UCSD-AML1 (cell line): ENCODE measurements around the gene PAX2.

Experiments
- DNase-seq: peaks from one replicate; lab custom pipeline; 2025; ENCODE audit not compliant: unreplicated experiment; lab: John Stamatoyannopoulos, UW

Gene PAX2

GRCh38 chr10:100749309-100750217 is 4.2 kb downstream of the PAX2 start:
- no peak for DNase-seq

- DNase-seq, result no peak
Measured at GRCh38 chr10:100750291-100751210, 5.2 kb downstream of the PAX2 start.

- DNase-seq, result no peak
Measured at GRCh38 chr10:100751211-100751933, 6.0 kb downstream of the PAX2 start.

GRCh38 chr10:100755821-100756220 is 10.4 kb downstream of the PAX2 start:
- DNase-seq, result no peak

- no peak for DNase-seq
Measured at GRCh38 chr10:100759331-100759730, 13.9 kb downstream of the PAX2 start.

GRCh38 chr10:100760726-100761125 is 15.3 kb downstream of the PAX2 start:
- DNase-seq, result no peak

GRCh38 chr10:100761191-100761590 is 15.8 kb downstream of the PAX2 start:
- no peak for DNase-seq

- DNase-seq, result no peak
Measured at GRCh38 chr10:100763043-100763747, 17.8 kb downstream of the PAX2 start.

- DNase-seq, result no peak
Measured at GRCh38 chr10:100766693-100767421, 21.5 kb downstream of the PAX2 start.

- DNase-seq, result no peak
Measured at GRCh38 chr10:100767422-100767775, 22.0 kb downstream of the PAX2 start.

GRCh38 chr10:100769481-100769880 is 24.1 kb downstream of the PAX2 start:
- DNase-seq, result no peak

- no peak for DNase-seq
Measured at GRCh38 chr10:100773646-100774045, 28.3 kb downstream of the PAX2 start.

GRCh38 chr10:100774223-100774622 is 28.8 kb downstream of the PAX2 start:
- DNase-seq, result no peak

GRCh38 chr10:100774876-100775275 is 29.5 kb downstream of the PAX2 start:
- no peak for DNase-seq

GRCh38 chr10:100775386-100775785 is 30.0 kb downstream of the PAX2 start:
- DNase-seq, result no peak

GRCh38 chr10:100775871-100776270 is 30.5 kb downstream of the PAX2 start:
- DNase-seq, result no peak

GRCh38 chr10:100776671-100777070 is 31.3 kb downstream of the PAX2 start:
- DNase-seq, result no peak

GRCh38 chr10:100779329-100779728 is 33.9 kb downstream of the PAX2 start:
- no peak for DNase-seq

- DNase-seq, result no peak
Measured at GRCh38 chr10:100780324-100780723, 34.9 kb downstream of the PAX2 start.

- DNase-seq, result no peak
Measured at GRCh38 chr10:100781145-100781665, 35.8 kb downstream of the PAX2 start.
